NCI-H1048 (cell line): ENCODE data around the gene SLC7A10.
"Not testable (repeated sequence)": the region's sequence is repeated elsewhere in the genome, so short reads cannot be mapped to it uniquely, and the experiment has no call there.

Experiments used
- DNase-seq: peaks from one replicate; lab custom pipeline; 2025; lab: John Stamatoyannopoulos, UW

Gene SLC7A10

GRCh38 chr19:33175886-33176669, 49.6 kb downstream of the SLC7A10 start:
- DNase-seq = no peak

- no peak for DNase-seq
Observed at GRCh38 chr19:33175156-33175782, 50.4 kb downstream of the SLC7A10 start.

- no peak for DNase-seq
Observed at GRCh38 chr19:33174186-33174585, 51.5 kb downstream of the SLC7A10 start.

- no peak for DNase-seq
Observed at GRCh38 chr19:33171916-33172359, 53.7 kb downstream of the SLC7A10 start.

- no peak for DNase-seq
Observed at GRCh38 chr19:33171222-33171795, 54.3 kb downstream of the SLC7A10 start.

GRCh38 chr19:33168528-33168927, 57.1 kb downstream of the SLC7A10 start:
- no peak for DNase-seq

GRCh38 chr19:33167438-33167837, 58.2 kb downstream of the SLC7A10 start:
- no peak for DNase-seq

GRCh38 chr19:33166037-33166436, 59.6 kb downstream of the SLC7A10 start:
- DNase-seq = not testable (repeated sequence)

- DNase-seq = no peak
Observed at GRCh38 chr19:33163481-33163880, 62.2 kb downstream of the SLC7A10 start.

- no peak for DNase-seq
Observed at GRCh38 chr19:33161201-33161600, 64.4 kb downstream of the SLC7A10 start.

GRCh38 chr19:33159893-33160292, 65.8 kb downstream of the SLC7A10 start:
- DNase-seq = no peak

GRCh38 chr19:33159149-33159548, 66.5 kb downstream of the SLC7A10 start:
- DNase-seq = no peak
